Measurements from ENCODE around the gene CPNE5. TPM values are rescaled to one million over a fixed set of nuclear protein-coding genes. Genes with fewer than 3 reads are reported as not detected.

The CPNE5 gene
- 10.8 TPM for total RNA-seq

GRCh38 chr6:36838896-36839748 lies at the start of gene CPNE5:
TSS of gene CPNE5 (minus strand) at chr6:36839444. CDS start at chr6:36839377, 67 bp downstream.

DNA sequence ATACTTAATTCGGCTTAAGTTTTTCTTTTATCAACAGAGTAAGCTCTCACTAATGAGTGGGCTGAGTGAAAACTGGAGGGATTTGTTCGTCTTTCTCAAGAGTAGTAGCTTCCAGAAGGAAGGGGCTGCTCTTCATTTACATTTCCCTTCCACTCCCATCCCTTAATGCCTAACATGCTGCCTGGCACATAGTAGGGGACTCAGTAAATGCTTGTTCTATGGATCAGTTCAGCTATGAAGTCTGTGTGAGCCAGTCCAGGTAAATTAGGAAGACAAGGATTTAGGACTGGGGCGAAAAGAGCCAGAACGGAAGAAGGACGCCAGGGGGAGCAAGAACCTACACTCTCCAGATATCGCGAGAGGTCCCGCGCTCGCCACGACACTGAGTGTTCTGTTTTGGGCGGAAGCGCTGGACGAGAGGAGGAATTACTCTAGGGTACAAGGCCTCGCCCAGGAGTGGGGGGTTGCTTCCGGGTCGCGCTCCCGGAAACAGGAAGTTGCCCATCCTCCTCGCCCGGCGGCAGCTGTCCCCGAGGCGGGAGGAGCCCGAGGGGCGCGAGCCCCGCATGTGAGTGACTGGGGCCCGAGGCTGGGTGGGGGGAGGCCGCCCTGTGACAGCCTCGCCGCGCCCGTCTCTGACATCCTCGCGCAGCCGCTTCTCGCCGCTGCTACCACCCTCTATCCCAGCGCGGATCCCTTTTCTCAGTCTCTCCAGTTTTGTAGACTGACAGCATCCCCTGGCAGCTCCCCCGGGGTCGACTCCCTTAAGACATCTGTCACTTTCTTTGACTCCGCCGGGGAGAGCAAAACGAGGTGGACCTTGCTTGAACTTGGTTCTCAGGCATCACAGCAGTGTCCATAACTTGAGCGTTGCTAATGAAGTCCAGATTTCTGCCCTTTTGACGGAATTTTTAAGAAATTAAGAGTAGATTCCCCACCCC lies 46.5 kb upstream of the CPNE5 start, which contains the start of gene C6orf89:
Gene C6orf89, plus strand, starts transcription at position 492 of the 941 bp plus-strand sequence. CDS start 13,493 bp downstream, outside the sequence.

DNA sequence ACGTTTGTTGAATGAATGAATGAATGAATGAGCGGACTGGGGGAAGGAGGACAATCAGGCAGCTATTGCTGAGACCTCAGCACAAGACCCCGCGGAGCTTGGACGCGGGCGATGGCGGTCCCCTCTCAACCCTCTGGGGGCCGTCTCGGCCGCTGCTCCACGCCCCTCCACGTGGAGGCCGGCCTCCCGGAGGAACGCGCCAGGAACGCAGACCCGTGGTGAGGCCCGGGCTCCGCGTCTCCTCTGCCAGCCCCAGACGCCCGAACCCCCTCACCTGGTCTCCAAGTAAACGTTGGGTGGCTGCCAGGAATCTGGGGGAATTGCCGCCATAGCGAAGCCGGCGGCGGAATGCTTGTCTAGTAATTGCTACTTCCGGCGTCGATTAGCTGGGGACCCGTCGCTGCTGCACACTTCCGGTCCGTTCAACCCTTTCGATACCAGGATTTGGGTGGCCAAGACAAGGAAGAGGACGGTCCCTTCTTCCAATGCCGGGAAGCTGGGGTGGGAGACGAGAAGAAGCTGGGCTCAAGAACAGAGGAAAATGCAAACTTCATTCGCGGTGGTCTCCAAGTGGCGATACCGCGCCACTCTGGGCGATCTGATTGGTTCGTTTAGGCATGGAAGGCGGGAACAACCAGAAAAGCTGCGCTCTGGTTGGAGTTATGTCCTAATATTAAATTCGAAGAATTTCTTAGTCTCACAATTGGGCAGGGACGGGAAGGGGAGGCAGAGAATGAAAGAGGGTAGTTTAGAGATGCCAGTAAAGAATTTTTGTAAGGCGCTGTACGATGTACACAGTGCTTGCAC lies 35.4 kb upstream of the CPNE5 start, which contains the start of gene PPIL1:
Gene PPIL1, minus strand, starts transcription at position 361 of the 807 bp plus-strand sequence. Its CDS starts 31 bp downstream, at position 330.

GRCh38 chr6:36697481-36697903 lies 141.8 kb downstream of the CPNE5 start, which contains the start of gene RAB44:
TSS of gene RAB44 (plus strand) at chr6:36697826. CDS start at chr6:36704236, 6,410 bp downstream.

Other genes with a start within 250 kb of the CPNE5 start
- gene SRSF3, start 245.1 kb downstream of the CPNE5 start, total RNA-seq, result 254 TPM
- 24.5 TPM for gene CDKN1A, start 160.7 kb downstream of the CPNE5 start, total RNA-seq
- 0.33 TPM for gene RAB44, start 141.6 kb downstream of the CPNE5 start, total RNA-seq
- gene PPIL1, start 35.4 kb upstream of the CPNE5 start, total RNA-seq, result 34.3 TPM
- 42.4 TPM for gene C6orf89, start 46.5 kb upstream of the CPNE5 start, total RNA-seq
- 154 TPM for gene PI16, start 115.3 kb upstream of the CPNE5 start, total RNA-seq
- 175 TPM for gene MTCH1, start 146.8 kb upstream of the CPNE5 start, total RNA-seq
- gene FGD2, start 166.2 kb upstream of the CPNE5 start, total RNA-seq, result 13.2 TPM